ENCODE results near the gene SRGAP2B.
"Not testable (repeated sequence)": the region's sequence is repeated elsewhere in the genome, so short reads cannot be mapped to it uniquely, and the experiment has no call there.

GRCh38 chr1:144960929-144961488 is 134.1 kb downstream of the SRGAP2B start:
- not testable (repeated sequence) for TF ChIP-seq CTCF (IDR thresholded peaks at IDR 0.05 in 2 of 3, conservative IDR thresholded peaks at IDR 0.05 in 1 of 3; ENCODE audit: control insufficient read depth in 2 of 3, extremely low read depth in 1 of 3, insufficient read depth in 1 of 3, low read depth in 3 of 3, low read length in 3 of 3); REST (IDR thresholded peaks at IDR 0.05; ENCODE audit: low read depth, low read length); ATF2 (IDR thresholded peaks at IDR 0.05; ENCODE audit: low read length); SIN3A (IDR thresholded peaks at IDR 0.05; ENCODE audit: low read depth, low read length); POLR2A (IDR thresholded peaks at IDR 0.05; ENCODE audit: low read depth, low read length); ZNF274 (IDR thresholded peaks at IDR 0.05; ENCODE audit: insufficient read depth, insufficient read length); YY1 (IDR thresholded peaks at IDR 0.05; ENCODE audit: low read depth, low read length); POLR2AphosphoS5 (IDR thresholded peaks at IDR 0.05; ENCODE audit: low read length); SMC3 (IDR thresholded peaks at IDR 0.05; ENCODE audit: borderline replicate concordance, low read length); RFX5 (IDR thresholded peaks at IDR 0.05; ENCODE audit: low read depth, low read length); MAX (IDR thresholded peaks at IDR 0.05; ENCODE audit: low read depth, low read length); TAF1 (IDR thresholded peaks at IDR 0.05; ENCODE audit: borderline replicate concordance, low read depth, low read length); NFYB (IDR thresholded peaks at IDR 0.05; ENCODE audit: insufficient read depth, low read depth, low read length); ATF3 (IDR thresholded peaks at IDR 0.05; ENCODE audit: borderline replicate concordance, extremely low read depth, low read depth, low read length)

Data from GM12878 (cell line).